HG03135 (cell line): ENCODE data around the gene PSMB10.
"Not testable (repeated sequence)": the region's sequence is repeated elsewhere in the genome, so short reads cannot be mapped to it uniquely, and the experiment has no call there.

Experiments used
- ATAC-seq: cut with Tn5 transposase; IDR thresholded peaks from one replicate; pipeline ENCODE4 v1.9.1; 2021; ENCODE audit warnings: mild to moderate bottlenecking, moderate library complexity; ENCODE audit not compliant: unreplicated experiment

PSMB10 gene

GRCh38 chr16:67943256-67943618 lies 6.6 kb upstream of the PSMB10 start:
- ATAC-seq: no peak

- ATAC-seq: no peak
Measured at GRCh38 chr16:67942510-67943255, 6.0 kb upstream of the PSMB10 start.

- ATAC-seq: no peak
Measured at GRCh38 chr16:67942200-67942509, 5.5 kb upstream of the PSMB10 start.

- ATAC-seq: no peak
Measured at GRCh38 chr16:67941469-67942199, 5.0 kb upstream of the PSMB10 start.

- ATAC-seq: no peak
Measured at GRCh38 chr16:67940446-67941089, 3.9 kb upstream of the PSMB10 start.

GRCh38 chr16:67939507-67940445 lies 3.1 kb upstream of the PSMB10 start:
- ATAC-seq: no peak

- not testable (repeated sequence) for ATAC-seq
Measured at GRCh38 chr16:67937713-67938112, 1.1 kb upstream of the PSMB10 start.

- ATAC-seq: peak; percentile 57
Measured at GRCh38 chr16:67936880-67937605, 393 bp upstream of the PSMB10 start.

GRCh38 chr16:67935402-67936123 lies 1.1 kb downstream of the PSMB10 start:
- peak; percentile 88 for ATAC-seq

- no peak for ATAC-seq
Measured at GRCh38 chr16:67935101-67935401, 1.6 kb downstream of the PSMB10 start.

- ATAC-seq: no peak
Measured at GRCh38 chr16:67934306-67935100, 2.1 kb downstream of the PSMB10 start.

- no peak for ATAC-seq
Measured at GRCh38 chr16:67933805-67934204, 2.8 kb downstream of the PSMB10 start.

GRCh38 chr16:67932462-67932840 lies 4.2 kb downstream of the PSMB10 start:
- no peak for ATAC-seq

- no peak for ATAC-seq
Measured at GRCh38 chr16:67931712-67932461, 4.8 kb downstream of the PSMB10 start, which contains the start of gene CTRL. TSS of gene CTRL (minus strand) at chr16:67931862. CDS start at chr16:67931852, 10 bp downstream.

- ATAC-seq: no peak
Measured at GRCh38 chr16:67930678-67931211, 5.9 kb downstream of the PSMB10 start.

- ATAC-seq: no peak
Measured at GRCh38 chr16:67930191-67930590, 6.5 kb downstream of the PSMB10 start.

GRCh38 chr16:67928561-67929364 lies 7.9 kb downstream of the PSMB10 start:
- ATAC-seq: no peak
